Spleen (tissue), 11 donors: ENCODE results near the gene ITM2B. TPM values are rescaled to one million over a fixed set of nuclear protein-coding genes. Genes with fewer than 3 reads are reported as not detected.

Experiments used
- DNase-seq: peaks from one replicate; pipeline ENCODE4 v3.0.0-alpha.2; 2020
- H3K27ac ChIP-seq, 8 donors: fragments of 200-600 bp; sonication (generic) in 7 of 8; 1 replicate in 4 of 8; 2 replicates in 4 of 8; pipeline versions ENCODE4 v1.5.0 to v1.8.0; 2016 to 2021; ENCODE audit warnings: inconsistent platforms in 4 of 8, mild to moderate bottlenecking in 4 of 8, moderate library complexity in 1 of 8
- H3K27me3 ChIP-seq, 7 donors: fragments of 200-600 bp; sonication (generic) in 6 of 7; replicated peaks in 1 of 7; 1 replicate in 4 of 7; 2 replicates in 3 of 7; pipeline versions ENCODE4 v1.5.0 to v1.8.0; 2016 to 2021; ENCODE audit warnings: inconsistent platforms in 3 of 7, mild to moderate bottlenecking in 1 of 7
- H3K36me3 ChIP-seq, 6 donors: fragments of 200-600 bp; sonication (generic) in 5 of 6; 1 replicate in 4 of 6; 2 replicates in 2 of 6; pipeline versions ENCODE4 v1.5.0 to v1.8.0; 2016 to 2021; ENCODE audit warnings: inconsistent platforms in 2 of 6
- H3K4me1 ChIP-seq, 6 donors: fragments of 200-600 bp; sonication (generic) in 5 of 6; 1 replicate in 3 of 6; 2 replicates in 3 of 6; pipeline versions ENCODE4 v1.5.0 to v1.8.0; 2016 to 2021; ENCODE audit warnings: inconsistent platforms in 3 of 6
- H3K4me3 ChIP-seq, 8 donors: fragments of 200-600 bp; sonication (generic) in 7 of 8; 1 replicate in 4 of 8; 2 replicates in 4 of 8; pipeline versions ENCODE4 v1.5.0 to v1.8.0; 2016 to 2021; ENCODE audit warnings: inconsistent platforms in 4 of 8, mild to moderate bottlenecking in 4 of 8, moderate library complexity in 2 of 8
- H3K9me3 ChIP-seq, 8 donors: fragments of 200-600 bp; sonication (generic) in 7 of 8; 1 replicate in 4 of 8; 2 replicates in 4 of 8; pipeline versions ENCODE4 v1.5.0 to v1.8.0; 2016 to 2021; ENCODE audit warnings: inconsistent platforms in 4 of 8
- POLR2A ChIP-seq, 3 donors: fragments of 450-650 bp; IDR thresholded peaks; one replicate each; pipeline ENCODE4 v1.5.1; 2017; ENCODE audit warnings: antibody characterized with exemption in 3 of 3, mild to moderate bottlenecking in 1 of 3
- POLR2AphosphoS5 ChIP-seq, 3 donors: sonication (generic); formaldehyde crosslinking; IDR thresholded peaks; one replicate each; pipeline ENCODE4 v1.5.1; 2017; ENCODE audit warnings: antibody characterized with exemption in 3 of 3
- WGBS, 5 donors: extraction: QIAGEN DNeasy Blood & Tissue Kit in 3 of 5; methylation state at CpG; one replicate each; pipeline versions ENCODE4 v1.1.5 to v1.1.7; 2013 to 2018; 5-methylcytosine and 5-hydroxymethylcytosine counted together
- intact Hi-C: fragments of 100-400 bp; cut with DNase I; formaldehyde crosslinking; loops from one replicate; pipeline ENCODE4 v1.15.0; 2023; ENCODE audit warnings: low total_unique reads
- polyA plus RNA-seq, 3 donors: library from polyadenylated mRNA; stranded (reverse); fragments of 200-250 nt; gene quantifications; one replicate each; pipeline ENCODE4 v1.2.1, GENCODE V29; 2013
- total RNA-seq, 7 donors: library from RNA; depleted of rRNA in 3 of 7; stranded (reverse); fragments of >200 nt in 3 of 7; fragmentation: NEBNext Ultra II Directional in 4 of 7; extraction: Animal tissue kit (Norgen Biotek cat#: 25700) in 4 of 7; gene quantifications; one replicate each; pipeline versions ENCODE4 v1.1.0 to v1.2.1, GENCODE V29; 2016 to 2021
- TF ChIP-seq, protein P1 (sequence below), 11 experiments: fragments of 200-600 bp in 7 of 11; fragments of 450-650 bp in 4 of 11; sonication (generic) in 4 of 11; IDR thresholded peaks in 8 of 11; conservative IDR thresholded peaks in 3 of 11; 1 replicate in 7 of 11; 2 replicates in 4 of 11; pipeline versions ENCODE4 v1.4.0 to v1.8.0; 2016 to 2021; ENCODE audit warnings: antibody characterized with exemption in 11 of 11, inconsistent platforms in 4 of 11, mild to moderate bottlenecking in 1 of 11
- donor health status: healthy with polysubstance abuse.
- donor health status: DM: no; HTN: no; CAD: no; lungs with moderate emphysema.
- donor health status: DM: no; HTN: no; CAD: no.
- donor health status: Bipolar disorder and iron deficiency.
- donor health status: healthy.
- donor health status: DM: no; HTN: no; CAD: no.
- donor health status: DM: yes; HTN: yes; CAD: no.

The ITM2B gene
- total and polyA plus RNA-seq, 10 donors, result 244 to 890 (median 651) TPM

GRCh38 chr13:48278806-48279205, 45.8 kb downstream of the ITM2B start:
- TF ChIP-seq POLR2AphosphoS5 (IDR thresholded peaks at IDR 0.05), result no peak
- TF ChIP-seq, protein P1, sequence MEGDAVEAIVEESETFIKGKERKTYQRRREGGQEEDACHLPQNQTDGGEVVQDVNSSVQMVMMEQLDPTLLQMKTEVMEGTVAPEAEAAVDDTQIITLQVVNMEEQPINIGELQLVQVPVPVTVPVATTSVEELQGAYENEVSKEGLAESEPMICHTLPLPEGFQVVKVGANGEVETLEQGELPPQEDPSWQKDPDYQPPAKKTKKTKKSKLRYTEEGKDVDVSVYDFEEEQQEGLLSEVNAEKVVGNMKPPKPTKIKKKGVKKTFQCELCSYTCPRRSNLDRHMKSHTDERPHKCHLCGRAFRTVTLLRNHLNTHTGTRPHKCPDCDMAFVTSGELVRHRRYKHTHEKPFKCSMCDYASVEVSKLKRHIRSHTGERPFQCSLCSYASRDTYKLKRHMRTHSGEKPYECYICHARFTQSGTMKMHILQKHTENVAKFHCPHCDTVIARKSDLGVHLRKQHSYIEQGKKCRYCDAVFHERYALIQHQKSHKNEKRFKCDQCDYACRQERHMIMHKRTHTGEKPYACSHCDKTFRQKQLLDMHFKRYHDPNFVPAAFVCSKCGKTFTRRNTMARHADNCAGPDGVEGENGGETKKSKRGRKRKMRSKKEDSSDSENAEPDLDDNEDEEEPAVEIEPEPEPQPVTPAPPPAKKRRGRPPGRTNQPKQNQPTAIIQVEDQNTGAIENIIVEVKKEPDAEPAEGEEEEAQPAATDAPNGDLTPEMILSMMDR (IDR thresholded peaks at IDR 0.05 in 8 of 11, conservative IDR thresholded peaks at IDR 0.05 in 3 of 11), result no peak
- TF ChIP-seq POLR2A (IDR thresholded peaks at IDR 0.05), result no peak
- intact Hi-C loops, result no loop called here
- 33 to 67% (median 49%) methylated on average over 2 of the region's 2 CpGs for WGBS, 5 donors
- H3K4me3 ChIP-seq, result no peak overlapping the region
- DNase-seq, result no peak
- no peaks in the 10 kb centered on the region for H3K4me1 ChIP-seq
- no peaks in the 10 kb centered on the region for H3K27me3 ChIP-seq
- no peak overlapping the region for H3K27ac ChIP-seq
- no peaks in the 10 kb centered on the region for H3K9me3 ChIP-seq
- no peaks in the 10 kb centered on the region for H3K36me3 ChIP-seq

GRCh38 chr13:48281556-48281955, 48.5 kb downstream of the ITM2B start:
- intact Hi-C loops, result no loop called here
- Histone ChIP-seq H3K27ac (no peak overlapping the region), H3K36me3 (no peaks in the 10 kb centered on the region), H3K4me1 (peaks cover 0 to 10% (median 0%) of the 10 kb centered on the region in 6 donors), H3K9me3 (no peaks in the 10 kb centered on the region), H3K4me3 (no peak overlapping the region), H3K27me3 (no peaks in the 10 kb centered on the region)
- no peak for TF ChIP-seq POLR2AphosphoS5 (IDR thresholded peaks at IDR 0.05)
- no peak for TF ChIP-seq POLR2A (IDR thresholded peaks at IDR 0.05)
- TF ChIP-seq, protein P1 (IDR thresholded peaks at IDR 0.05 in 8 of 11, conservative IDR thresholded peaks at IDR 0.05 in 3 of 11), result no peak
- no peak for DNase-seq
- WGBS, 5 donors, result 83 to 95% (median 90%) methylated on average over 1 of the region's 1 CpG

GRCh38 chr13:48291730-48292129, 58.7 kb downstream of the ITM2B start:
- no peak for TF ChIP-seq POLR2AphosphoS5 (IDR thresholded peaks at IDR 0.05)
- Histone ChIP-seq H3K27ac (no peak overlapping the region), H3K9me3 (no peaks in the 10 kb centered on the region), H3K36me3 (no peaks in the 10 kb centered on the region), H3K4me1 (peaks cover 0 to 7% (median 0%) of the 10 kb centered on the region in 6 donors), H3K27me3 (no peaks in the 10 kb centered on the region), H3K4me3 (no peak overlapping the region)
- DNase-seq, result no peak
- 51 to 72% (median 59%) methylated on average over 2 of the region's 2 CpGs for WGBS, 5 donors
- intact Hi-C loops, result no loop called here

DNA sequence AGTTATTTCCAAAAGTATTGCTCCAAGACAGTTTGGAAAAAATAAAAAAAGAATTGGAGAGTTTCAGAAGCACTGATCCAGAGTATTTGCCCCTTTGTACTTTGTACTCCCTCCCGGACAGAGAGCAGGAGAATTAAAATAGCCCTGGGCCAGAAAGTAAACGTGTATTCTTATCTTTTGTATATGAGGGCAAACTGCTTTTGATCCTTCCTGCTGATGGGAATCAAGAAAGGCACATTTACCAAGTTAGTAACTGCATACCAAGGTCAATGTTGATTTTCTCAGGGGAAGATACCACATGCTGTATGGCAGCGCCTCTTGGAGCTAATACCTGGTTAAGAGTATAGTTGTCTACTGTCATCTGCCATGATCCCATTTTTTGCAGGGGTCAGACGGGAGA, 59.6 kb downstream of the ITM2B start:
- Histone ChIP-seq H3K4me1 (peaks cover 0 to 7% (median 0%) of the 10 kb centered on the region in 6 donors), H3K9me3 (no peaks in the 10 kb centered on the region), H3K36me3 (no peaks in the 10 kb centered on the region), H3K27ac (no peak overlapping the region), H3K4me3 (no peak overlapping the region), H3K27me3 (no peaks in the 10 kb centered on the region)
- intact Hi-C loops, result no loop called here
- DNase-seq, result no peak
- WGBS, 5 donors, result 83 to 92% (median 89%) methylated on average over 4 of the region's 4 CpGs
- TF ChIP-seq POLR2AphosphoS5 (IDR thresholded peaks at IDR 0.05), result no peak
- TF ChIP-seq, protein P1 (IDR thresholded peaks at IDR 0.05 in 8 of 11, conservative IDR thresholded peaks at IDR 0.05 in 3 of 11), result no peak
- TF ChIP-seq POLR2A (IDR thresholded peaks at IDR 0.05), result no peak

DNA sequence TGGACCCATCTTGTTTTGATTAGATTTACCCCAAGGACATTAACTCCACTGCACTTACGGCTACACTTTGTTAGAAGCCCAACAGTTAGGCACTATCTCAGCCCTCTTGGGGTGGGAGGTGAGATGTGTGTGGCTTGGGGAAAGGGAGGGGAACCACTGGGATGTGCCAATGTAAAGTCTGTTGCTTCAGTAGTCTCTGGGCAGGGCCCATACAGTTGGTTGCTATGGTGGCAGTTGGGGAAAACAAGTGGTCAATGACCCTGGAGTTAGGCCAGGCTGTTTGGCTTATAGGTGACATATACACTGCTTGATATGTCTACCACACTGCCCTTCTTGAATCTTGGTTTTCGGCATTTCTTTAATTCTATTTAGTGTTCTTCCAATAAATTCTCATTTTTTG, 61.6 kb downstream of the ITM2B start:
- WGBS, 5 donors, result 88 to 100% (median 96%) methylated on average over 2 of the region's 2 CpGs
- Histone ChIP-seq H3K4me1 (peaks cover 0 to 7% (median 0%) of the 10 kb centered on the region in 6 donors), H3K27me3 (no peaks in the 10 kb centered on the region), H3K36me3 (no peaks in the 10 kb centered on the region), H3K27ac (no peak overlapping the region), H3K9me3 (no peaks in the 10 kb centered on the region), H3K4me3 (no peak overlapping the region)
- DNase-seq, result no peak
- intact Hi-C loops, result no loop called here
- TF ChIP-seq, protein P1 (IDR thresholded peaks at IDR 0.05 in 8 of 11, conservative IDR thresholded peaks at IDR 0.05 in 3 of 11), result no peak
- TF ChIP-seq POLR2AphosphoS5 (IDR thresholded peaks at IDR 0.05), result no peak
- no peak for TF ChIP-seq POLR2A (IDR thresholded peaks at IDR 0.05)
